HG02840 (cell line): ENCODE results near the gene SMIM1.
A peak's percentile ranks its signal among the peaks of the same experiment; 100 is the strongest.
"Not testable (repeated sequence)": the region's sequence is repeated elsewhere in the genome, so short reads cannot be mapped to it uniquely, and the experiment has no call there.

Experiments
- ATAC-seq: cut with Tn5 transposase; IDR thresholded peaks from one replicate; pipeline ENCODE4 v1.9.1; 2021; ENCODE audit warnings: mild to moderate bottlenecking, moderate library complexity, moderate number of reproducible peaks; ENCODE audit not compliant: unreplicated experiment, low FRiP score

The SMIM1 gene

GRCh38 chr1:3789421-3790300 is 17.1 kb downstream of the SMIM1 start:
- no peak for ATAC-seq

GRCh38 chr1:3790500-3790923 is 18.0 kb downstream of the SMIM1 start:
- no peak for ATAC-seq

- ATAC-seq: no peak
Observed at GRCh38 chr1:3790952-3791351, 18.4 kb downstream of the SMIM1 start.

- ATAC-seq: peak; percentile 15
Observed at GRCh38 chr1:3795453-3796214, 23.1 kb downstream of the SMIM1 start.

- peak; percentile 98 for ATAC-seq
Observed at GRCh38 chr1:3796215-3797061, 23.9 kb downstream of the SMIM1 start, which contains the start of gene LRRC47. Gene LRRC47, minus strand, starts transcription at chr1:3796498. Its CDS starts 22 bp downstream, at chr1:3796476.

- no peak for ATAC-seq
Observed at GRCh38 chr1:3799976-3800685, 27.6 kb downstream of the SMIM1 start.

- ATAC-seq: not testable (repeated sequence)
Observed at GRCh38 chr1:3800795-3801194, 28.2 kb downstream of the SMIM1 start.

GRCh38 chr1:3803905-3804626 is 31.5 kb downstream of the SMIM1 start:
- ATAC-seq: no peak

- not testable (repeated sequence) for ATAC-seq
Observed at GRCh38 chr1:3804627-3804944, 32.0 kb downstream of the SMIM1 start.

GRCh38 chr1:3805038-3805437 is 32.5 kb downstream of the SMIM1 start:
- no peak for ATAC-seq

GRCh38 chr1:3807769-3808168 is 35.2 kb downstream of the SMIM1 start:
- ATAC-seq: no peak

- no peak for ATAC-seq
Observed at GRCh38 chr1:3809680-3810079, 37.1 kb downstream of the SMIM1 start.

- ATAC-seq: not testable (repeated sequence)
Observed at GRCh38 chr1:3810149-3810761, 37.7 kb downstream of the SMIM1 start.

GRCh38 chr1:3811595-3811911 is 39.0 kb downstream of the SMIM1 start:
- ATAC-seq: no peak

- ATAC-seq: no peak
Observed at GRCh38 chr1:3814065-3814464, 41.5 kb downstream of the SMIM1 start.

- ATAC-seq: no peak
Observed at GRCh38 chr1:3814771-3815561, 42.4 kb downstream of the SMIM1 start.

- ATAC-seq: no peak
Observed at GRCh38 chr1:3816331-3817137, 44.0 kb downstream of the SMIM1 start.
